Cardiac muscle cell (in vitro differentiated cells and primary cell): ENCODE data around the gene TTBK1. TPM values are rescaled to one million over a fixed set of nuclear protein-coding genes. Genes with fewer than 3 reads are reported as not detected.

Source experiments
- DNase-seq, 2 donors: peaks; one replicate each; pipeline versions ENCODE4 v3.0.0 to v3.0.0-alpha.2; 2010 to 2017; ENCODE audit warnings: low read depth in 1 of 2, low spot score in 1 of 2
- H3K27ac ChIP-seq: fragments of 200-600 bp; sonication (generic); 2 replicates; pipeline ENCODE4 v1.5.1; 2016
- H3K27me3 ChIP-seq: fragments of 200-600 bp; sonication (generic); 2 replicates; pipeline ENCODE4 v1.6.0; 2016; ENCODE audit warnings: control low read depth
- H3K36me3 ChIP-seq: fragments of 200-600 bp; sonication (generic); 2 replicates; pipeline ENCODE4 v1.5.1; 2016; ENCODE audit warnings: control low read depth
- H3K4me1 ChIP-seq: fragments of 200-600 bp; sonication (generic); 2 replicates; pipeline ENCODE4 v1.8.1; 2017; ENCODE audit warnings: low read depth, mild to moderate bottlenecking, mixed run types
- H3K4me3 ChIP-seq: fragments of 200-600 bp; sonication (generic); 2 replicates; pipeline ENCODE4 v1.5.1; 2016; ENCODE audit warnings: mild to moderate bottlenecking
- H3K9me3 ChIP-seq: fragments of 200-600 bp; sonication (generic); 2 replicates; pipeline ENCODE4 v1.5.1; 2017; ENCODE audit warnings: low read depth, mild to moderate bottlenecking, control low read depth
- CTCF ChIP-seq: IDR thresholded peaks from 2 replicates; pipeline ENCODE4 v1.5.1; 2012; ENCODE audit warnings: low read depth, mild to moderate bottlenecking, low read length
- polyA plus RNA-seq: library from polyadenylated mRNA; unstranded; fragments of >200 nt; fragmentation: Nextera tagmentation; extraction: Ambion mirVana; gene quantifications from 2 replicates; pipeline ENCODE4 v1.2.1, GENCODE V29; 2016
- total RNA-seq: library from RNA; depleted of rRNA; stranded (reverse); fragments of >200 nt; gene quantifications from 2 replicates; pipeline ENCODE4 v1.2.3, GENCODE V29; 2016

The TTBK1 gene
- total and polyA plus RNA-seq, 2 experiments from 2014 or later, result 0.15 to 1.0 TPM

DNA sequence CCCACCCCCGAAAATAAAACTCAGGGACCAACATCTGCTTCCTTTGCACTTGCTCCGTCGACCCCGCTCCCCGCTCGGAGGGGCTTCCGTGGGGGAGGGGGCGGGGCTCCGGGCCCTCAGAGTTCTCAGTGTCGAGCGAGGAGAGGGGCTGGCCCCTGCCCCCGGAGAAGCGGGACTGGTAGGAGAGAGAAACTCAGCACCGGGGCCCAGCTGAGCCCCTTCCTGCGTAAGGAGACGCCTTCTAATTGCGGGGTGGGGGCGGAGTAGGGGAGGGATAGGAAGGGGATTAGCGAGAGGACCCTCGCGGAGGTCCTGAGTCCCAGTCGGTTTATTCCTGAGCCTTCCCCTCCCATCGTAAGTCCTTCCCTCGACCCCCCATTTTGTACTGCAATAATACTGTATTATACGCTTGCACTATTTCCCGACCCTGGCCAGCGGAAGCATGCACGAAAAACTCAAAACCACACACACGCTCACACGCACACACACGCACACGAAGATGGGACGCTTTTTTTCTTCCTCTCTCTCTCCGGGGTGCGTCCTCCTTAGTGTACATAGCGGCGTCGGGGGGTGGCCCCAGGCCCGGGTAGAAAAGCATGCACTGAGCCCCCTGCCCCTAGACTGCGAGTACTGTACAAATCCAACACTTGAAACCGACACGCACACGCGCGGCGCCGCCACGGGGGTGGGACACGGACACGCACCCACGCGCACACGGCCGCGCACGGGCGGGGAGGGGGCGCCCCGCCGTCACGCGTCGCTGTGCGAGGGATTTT is 32.7 kb downstream of the TTBK1 start:
- no peak for TF ChIP-seq CTCF
- peak overlapping the region; percentile 22 for H3K4me3 ChIP-seq
- H3K4me1 ChIP-seq, result peaks cover 7% of the 10 kb centered on the region
- H3K27me3 ChIP-seq, result peaks cover 30% of the 10 kb centered on the region
- H3K36me3 ChIP-seq, result no peaks in the 10 kb centered on the region
- H3K9me3 ChIP-seq, result no peaks in the 10 kb centered on the region
- peak in 1 of 2 donors; percentile 39 for DNase-seq
- H3K27ac ChIP-seq, result no peak overlapping the region

DNA sequence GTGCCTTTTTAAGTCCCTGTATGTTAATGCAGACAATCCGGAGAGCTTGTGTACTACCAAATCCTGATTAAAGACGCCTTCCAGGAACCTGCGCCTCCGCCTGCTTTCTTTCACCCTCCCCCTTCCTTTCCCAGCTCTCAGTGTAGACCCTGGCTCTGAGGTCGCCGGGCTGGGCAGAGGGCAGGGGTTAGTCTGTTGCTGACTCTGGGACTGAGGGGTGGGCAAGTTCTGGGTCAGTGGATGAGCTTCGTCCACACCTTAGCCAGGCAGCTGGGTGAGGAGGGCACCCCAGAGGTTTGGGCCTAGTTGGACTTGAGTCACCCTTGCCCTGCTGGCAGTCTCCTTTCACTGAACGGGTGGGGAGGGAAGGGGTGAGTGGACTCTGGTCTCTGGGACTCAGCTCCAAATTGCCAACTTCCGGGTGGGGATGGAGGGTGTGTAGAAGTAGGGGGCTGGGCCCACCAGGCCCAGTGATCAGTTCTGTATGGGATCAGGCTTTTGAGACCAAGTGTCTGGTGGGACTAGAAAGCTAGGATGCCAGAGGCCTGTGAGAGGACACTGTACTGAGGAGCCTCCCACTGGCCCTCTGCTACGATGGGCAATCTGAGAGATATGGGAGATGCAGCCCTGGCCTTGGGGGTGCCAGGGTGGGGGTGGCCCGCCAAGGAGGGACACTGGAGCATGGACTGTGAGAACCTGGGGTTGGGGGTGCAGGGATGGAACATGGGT is 33.5 kb downstream of the TTBK1 start:
- peaks cover 7% of the 10 kb centered on the region for H3K4me1 ChIP-seq
- peaks cover 30% of the 10 kb centered on the region for H3K27me3 ChIP-seq
- H3K27ac ChIP-seq, result no peak overlapping the region
- H3K36me3 ChIP-seq, result no peaks in the 10 kb centered on the region
- H3K4me3 ChIP-seq, result no peak overlapping the region
- no peak for DNase-seq
- no peaks in the 10 kb centered on the region for H3K9me3 ChIP-seq
- TF ChIP-seq CTCF, result no peak

DNA sequence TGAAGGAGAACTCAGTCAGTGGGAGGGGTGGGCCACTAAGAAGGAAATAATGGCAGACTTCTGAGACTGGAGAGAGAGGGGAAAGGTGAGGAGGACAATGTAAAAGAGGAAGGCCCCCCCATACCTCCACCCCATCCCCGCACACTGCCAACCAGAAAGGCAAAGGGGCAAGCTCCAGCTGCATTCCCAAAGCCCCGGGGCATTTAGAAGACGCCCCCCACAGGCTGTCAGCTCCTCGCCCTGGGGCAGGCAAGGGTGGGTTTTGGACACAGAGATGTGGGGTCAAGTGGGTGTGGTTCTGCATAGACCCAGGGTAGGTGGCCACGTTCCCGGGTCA is 34.0 kb downstream of the TTBK1 start:
- TF ChIP-seq CTCF, result no peak
- H3K4me1 ChIP-seq, result peaks cover 7% of the 10 kb centered on the region
- DNase-seq, result no peak
- H3K9me3 ChIP-seq, result no peaks in the 10 kb centered on the region
- no peaks in the 10 kb centered on the region for H3K36me3 ChIP-seq
- H3K27me3 ChIP-seq, result peaks cover 30% of the 10 kb centered on the region
- no peak overlapping the region for H3K27ac ChIP-seq
- H3K4me3 ChIP-seq, result no peak overlapping the region

DNA sequence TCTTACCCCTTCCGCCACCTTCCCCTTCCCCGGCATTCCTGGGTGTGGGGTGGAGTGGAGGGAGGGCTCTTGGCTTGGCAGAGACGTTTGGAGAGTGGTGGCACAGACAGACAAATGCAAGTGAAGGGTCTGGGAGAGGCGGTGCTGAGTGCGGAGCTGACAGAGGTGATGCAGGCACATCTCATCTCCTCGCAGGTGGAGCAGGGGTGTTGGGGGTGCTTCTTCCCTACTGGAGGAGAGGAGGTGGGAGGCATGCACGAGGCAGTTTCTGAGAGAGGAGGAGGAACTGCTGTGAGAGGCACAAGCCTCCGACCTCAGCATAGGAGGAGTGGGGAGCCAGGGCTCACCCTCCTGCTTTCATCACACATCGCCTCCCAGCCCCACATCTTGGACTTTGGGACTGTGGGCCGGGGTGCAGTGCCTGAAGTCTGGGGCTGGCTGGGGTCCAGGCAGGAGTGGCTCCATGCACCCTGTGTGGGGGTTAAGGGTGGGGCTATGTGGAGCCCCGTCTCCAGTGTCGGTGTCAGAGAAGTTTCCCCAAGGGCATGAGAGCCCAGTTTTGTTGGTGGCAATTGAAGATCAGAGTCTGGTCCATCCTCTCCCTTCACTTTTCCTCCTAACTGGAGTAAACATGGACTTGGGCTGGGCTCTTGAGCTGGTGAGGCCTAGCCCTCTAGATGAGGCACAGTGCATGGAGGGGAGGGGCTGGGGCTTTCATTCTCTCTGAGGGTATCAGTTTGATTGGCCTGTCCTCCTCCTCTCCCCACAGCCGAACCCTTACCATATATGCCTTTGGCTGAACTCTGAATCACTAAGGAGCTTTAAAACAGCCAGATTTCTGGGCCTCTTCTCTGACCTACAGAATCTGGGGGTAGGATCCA is 34.6 kb downstream of the TTBK1 start:
- no peak for TF ChIP-seq CTCF
- DNase-seq, result peak in 1 of 2 donors; percentile 53
- Histone ChIP-seq H3K27ac (peak overlapping the region; percentile 81), H3K27me3 (peaks cover 30% of the 10 kb centered on the region), H3K4me1 (peaks cover 7% of the 10 kb centered on the region), H3K9me3 (no peaks in the 10 kb centered on the region), H3K36me3 (no peaks in the 10 kb centered on the region), H3K4me3 (no peak overlapping the region)

DNA sequence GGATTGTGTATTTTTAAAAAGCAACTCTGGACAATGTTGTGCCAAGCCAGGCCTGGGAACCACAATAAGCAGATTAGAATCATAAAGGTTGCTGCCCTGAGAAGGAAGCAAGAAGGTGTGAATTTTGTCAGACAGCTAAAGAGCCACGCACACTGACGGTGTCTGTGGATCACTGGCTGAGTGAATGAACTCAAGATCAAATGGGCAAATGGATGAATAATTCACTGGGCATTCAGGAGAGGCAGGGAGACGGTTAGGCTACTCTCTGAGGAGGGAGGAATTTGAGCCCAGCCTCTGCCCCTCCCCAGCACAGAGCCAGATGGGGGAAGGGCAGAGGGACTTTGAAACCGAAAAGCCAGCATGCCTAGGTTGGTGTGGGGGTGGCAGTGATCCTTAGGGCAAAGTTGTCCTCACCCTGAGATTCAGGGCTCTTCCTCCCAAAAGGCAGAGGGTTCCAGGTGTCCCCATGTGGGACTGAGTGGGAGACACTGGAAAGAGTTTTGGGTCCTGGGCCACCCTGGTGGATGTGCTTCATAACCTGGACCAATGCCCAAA is 35.3 kb downstream of the TTBK1 start:
- no peak for TF ChIP-seq CTCF
- H3K4me1 ChIP-seq, result peaks cover 7% of the 10 kb centered on the region
- DNase-seq, result no peak
- H3K36me3 ChIP-seq, result no peaks in the 10 kb centered on the region
- H3K4me3 ChIP-seq, result no peak overlapping the region
- H3K27ac ChIP-seq, result peak overlapping the region; percentile 81
- H3K9me3 ChIP-seq, result no peaks in the 10 kb centered on the region
- peaks cover 30% of the 10 kb centered on the region for H3K27me3 ChIP-seq
